HepG2 (cell line): ENCODE measurements around the gene TOMM40L. TPM values are rescaled to one million over a fixed set of nuclear protein-coding genes. Genes with fewer than 3 reads are reported as not detected.

Experiments used
- ARNT2 ChIP-seq: sonication (generic); formaldehyde crosslinking; IDR thresholded peaks from 2 replicates; pipeline ENCODE4 v1.8.0; 2022; ENCODE audit warnings: mild to moderate bottlenecking, low read depth, missing genetic modification reagents, moderate library complexity
- ATF3 ChIP-seq: sonication (generic); formaldehyde crosslinking; IDR thresholded peaks from 2 replicates; pipeline ENCODE4 v1.4.0; 2020; ENCODE audit warnings: missing genetic modification reagents
- CAMTA2 ChIP-seq: sonication (generic); formaldehyde crosslinking; IDR thresholded peaks from 2 replicates; pipeline ENCODE4 v1.4.0; 2020; ENCODE audit warnings: mild to moderate bottlenecking, missing genetic modification reagents, borderline replicate concordance
- GTF2F1 ChIP-seq: fragments of 150-350 bp; IDR thresholded peaks from 2 replicates; pipeline ENCODE4 v1.6.1; 2014; ENCODE audit warnings: low read length
- HBP1 ChIP-seq: IDR thresholded peaks from 2 replicates; pipeline ENCODE4 v1.6.1; 2016; ENCODE audit warnings: low read depth, control low read depth
- NR2C2 ChIP-seq: sonication (generic); formaldehyde crosslinking; IDR thresholded peaks from 2 replicates; pipeline ENCODE4 v1.4.0; 2020; ENCODE audit warnings: missing genetic modification reagents, mild to moderate bottlenecking, moderate library complexity, borderline replicate concordance
- NRL ChIP-seq: sonication (generic); formaldehyde crosslinking; IDR thresholded peaks from 2 replicates; pipeline ENCODE4 v1.5.0; 2020; ENCODE audit warnings: missing genetic modification reagents, mild to moderate bottlenecking, moderate library complexity, borderline replicate concordance
- PATZ1 ChIP-seq: sonication (generic); formaldehyde crosslinking; IDR thresholded peaks from 2 replicates; pipeline ENCODE4 v1.4.0; 2020; ENCODE audit warnings: missing genetic modification reagents
- PHF8 ChIP-seq: sonication (generic); formaldehyde crosslinking; IDR thresholded peaks from 2 replicates; pipeline ENCODE4 v1.5.0; 2020; ENCODE audit warnings: missing genetic modification reagents
- POLR2AphosphoS5 ChIP-seq: IDR thresholded peaks from 2 replicates; pipeline ENCODE4 v1.6.1; 2012; ENCODE audit warnings: low read depth, low read length
- RFXAP ChIP-seq: sonication (generic); formaldehyde crosslinking; IDR thresholded peaks from 2 replicates; pipeline ENCODE4 v1.4.0; 2020; ENCODE audit warnings: missing genetic modification reagents, borderline replicate concordance
- SALL1 ChIP-seq: sonication (generic); formaldehyde crosslinking; IDR thresholded peaks from 2 replicates; pipeline ENCODE4 v1.8.0; 2022; ENCODE audit warnings: mild to moderate bottlenecking, missing genetic modification reagents
- SETDB1 ChIP-seq: sonication (generic); formaldehyde crosslinking; IDR thresholded peaks from 2 replicates; pipeline ENCODE4 v1.5.1; 2020; ENCODE audit warnings: missing genetic modification reagents, mild to moderate bottlenecking, borderline replicate concordance
- TFDP2 ChIP-seq: sonication (generic); formaldehyde crosslinking; IDR thresholded peaks from 2 replicates; pipeline ENCODE4 v1.4.0; 2020; ENCODE audit warnings: missing genetic modification reagents
- ZHX2 ChIP-seq, 2 experiments: sonication (generic) in 1 of 2; formaldehyde crosslinking in 1 of 2; IDR thresholded peaks; 2 replicates each; pipeline versions ENCODE4 v1.6.1 to v1.9.0; 2014 to 2022; ENCODE audit warnings: antibody characterized with exemption in 1 of 2, borderline replicate concordance in 1 of 2, inconsistent platforms in 1 of 2, low read depth in 1 of 2, missing genetic modification reagents in 1 of 2
- ZNF317 ChIP-seq: sonication (generic); formaldehyde crosslinking; IDR thresholded peaks from 2 replicates; pipeline ENCODE4 v1.5.0; 2020; ENCODE audit warnings: mild to moderate bottlenecking, missing genetic modification reagents
- polyA plus RNA-seq, 8 experiments: library from polyadenylated mRNA; depleted of rRNA in 3 of 8; stranded (reverse) in 7 of 8; unstranded in 1 of 8; fragments of >200 nt; fragmentation: Illumina TruSeq in 4 of 8; extraction: Trizol in 4 of 8; gene quantifications; 2 replicates each; pipeline versions ENCODE4 v1.2.1 to v1.2.3, GENCODE V29; 2011 to 2016; ENCODE audit warnings: low read depth in 4 of 8, missing spikeins in 1 of 8, mixed read lengths in 1 of 8; ENCODE audit not compliant: insufficient read depth in 1 of 8
- total RNA-seq, 5 experiments: library from RNA; depleted of rRNA; stranded (reverse); fragments of >200 nt; fragmentation: Illumina TruSeq; extraction: Trizol; gene quantifications; 2 replicates each; pipeline ENCODE4 v1.2.3, GENCODE V29; 2016; ENCODE audit warnings: low read depth in 1 of 5

The TOMM40L gene
- total and polyA plus RNA-seq, 2 of the 13 experiments (the other 11 are each of a cell fraction or from before 2014, with no cell fraction given) = 14.1 to 26.2 TPM

DNA sequence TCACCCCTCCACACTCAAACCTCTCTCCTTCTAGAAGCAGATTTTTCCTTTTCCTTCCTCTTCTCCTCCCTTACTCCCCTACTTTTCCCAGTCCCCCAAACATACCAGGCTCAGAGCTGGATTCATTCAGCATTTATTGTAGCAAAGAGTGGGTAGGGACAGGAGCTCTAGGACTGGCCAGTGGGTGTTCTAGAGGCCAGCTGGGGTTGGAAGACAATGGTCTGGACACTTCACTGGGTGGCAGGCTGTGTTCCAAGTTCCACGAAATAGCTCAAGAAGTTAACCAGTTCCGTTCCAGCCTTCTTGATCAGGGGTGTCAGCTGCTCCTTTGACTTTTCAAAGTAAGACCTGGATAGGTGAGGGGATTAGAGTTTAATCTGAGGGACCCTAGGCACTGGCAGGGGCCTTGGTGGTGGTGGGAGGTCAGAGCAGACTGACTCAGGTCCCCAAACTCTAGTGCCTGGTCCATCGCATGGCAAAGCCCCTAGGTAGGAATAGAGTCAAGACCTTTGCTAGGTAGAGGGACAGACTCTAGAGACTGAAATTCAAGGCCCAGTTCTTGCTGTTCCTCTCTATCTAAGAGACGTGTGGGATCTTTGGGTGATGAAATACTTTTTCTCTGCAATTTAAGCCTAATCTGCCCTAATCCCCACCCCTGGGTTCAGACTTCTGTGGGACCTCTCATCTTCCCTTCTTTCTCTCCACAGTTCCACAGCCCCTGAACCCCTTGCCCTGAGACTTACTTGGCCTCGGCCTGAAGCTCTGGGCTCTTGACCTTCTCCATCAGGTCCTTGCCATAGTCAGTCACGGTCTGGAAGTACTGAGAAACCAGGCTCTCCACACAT is 3.5 kb upstream of the TOMM40L start (continued):
- TF ChIP-seq PATZ1 (0 out of 2 replicates have a peak, but pooled peaks have one; percentile 1), HBP1 (CRISPR knock-in tag) (no peak), NRL (CRISPR knock-in tag) (no peak), CAMTA2 (CRISPR knock-in tag) (peak; percentile 61; the same call in 1 of the 2 replicates), SETDB1 (CRISPR knock-in tag) (no peak), ZHX2 (IDR thresholded peaks at IDR 0.05; ENCODE audit: low read depth) (no peak), ZHX2 (CRISPR knock-in tag; IDR thresholded peaks at IDR 0.05; ENCODE audit: borderline replicate concordance) (0 out of 2 replicates have a peak, but pooled peaks have one; percentile 15), ATF3 (CRISPR knock-in tag) (no peak), SALL1 (CRISPR knock-in tag) (no peak; the same call in none of the 2 replicates), PHF8 (peak; percentile 35; the same call in 1 of the 2 replicates), ZNF317 (CRISPR knock-in tag) (peak; percentile 33; the same call in 1 of the 2 replicates), GTF2F1 (no peak), POLR2AphosphoS5 (peak; percentile 51), RFXAP (CRISPR knock-in tag) (no peak), TFDP2 (CRISPR knock-in tag) (no peak; the same call in 1 of the 2 replicates), NR2C2 (CRISPR knock-in tag) (0 out of 2 replicates have a peak, but pooled peaks have one; percentile 5), ARNT2 (CRISPR knock-in tag) (no peak)
